ENCODE results near the gene EIF3D.

The EIF3D gene

DNA sequence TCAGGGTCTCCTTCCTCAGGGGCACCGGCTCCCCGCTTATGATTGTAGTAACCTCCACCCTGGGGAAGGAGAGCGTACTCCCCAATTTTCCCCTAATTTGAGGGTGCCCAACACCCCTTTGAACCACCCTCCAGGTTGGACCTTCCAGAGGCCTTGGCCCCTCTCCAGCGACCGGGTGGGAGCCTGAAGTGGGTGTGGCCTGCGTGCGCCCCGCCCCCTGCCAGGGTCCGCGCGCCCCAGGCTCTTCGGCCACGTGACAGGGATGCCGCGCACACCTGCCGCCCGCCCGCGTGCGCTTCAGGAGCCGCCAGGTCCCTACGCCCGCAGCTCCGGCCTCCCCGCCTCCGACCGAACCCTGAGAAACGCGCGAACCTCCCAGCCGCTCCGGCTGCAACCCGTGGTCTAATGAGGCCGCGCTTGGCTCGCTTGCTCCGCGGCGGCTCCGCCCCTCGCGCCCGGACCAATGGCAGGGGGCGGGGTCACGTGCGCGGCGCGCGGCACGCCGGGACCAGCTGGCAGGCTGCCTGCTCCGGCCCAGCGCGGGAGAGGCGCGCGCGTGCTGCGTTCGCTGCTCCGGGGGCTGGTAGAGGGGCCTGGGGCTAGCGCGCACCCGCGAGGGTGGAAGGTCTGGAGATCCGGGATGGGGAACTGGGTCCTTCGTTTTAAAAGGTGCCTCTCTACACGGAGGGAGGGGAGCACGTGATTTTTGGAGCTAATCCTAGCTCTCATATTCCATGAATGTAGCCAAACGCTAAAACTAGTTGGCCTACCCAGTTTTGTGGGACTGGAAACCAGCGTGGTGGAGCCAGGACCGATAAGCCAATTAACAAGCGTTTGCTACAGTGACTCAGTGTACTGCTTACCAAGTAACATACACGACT, 22.1 kb downstream of the EIF3D start, which contains the start of gene FOXRED2:
FOXRED2 (minus strand) TSS at position 404 of the 881 bp plus-strand sequence. CDS start 618 bp downstream, outside the sequence.
- DNase-seq: peak; percentile 92

DNA sequence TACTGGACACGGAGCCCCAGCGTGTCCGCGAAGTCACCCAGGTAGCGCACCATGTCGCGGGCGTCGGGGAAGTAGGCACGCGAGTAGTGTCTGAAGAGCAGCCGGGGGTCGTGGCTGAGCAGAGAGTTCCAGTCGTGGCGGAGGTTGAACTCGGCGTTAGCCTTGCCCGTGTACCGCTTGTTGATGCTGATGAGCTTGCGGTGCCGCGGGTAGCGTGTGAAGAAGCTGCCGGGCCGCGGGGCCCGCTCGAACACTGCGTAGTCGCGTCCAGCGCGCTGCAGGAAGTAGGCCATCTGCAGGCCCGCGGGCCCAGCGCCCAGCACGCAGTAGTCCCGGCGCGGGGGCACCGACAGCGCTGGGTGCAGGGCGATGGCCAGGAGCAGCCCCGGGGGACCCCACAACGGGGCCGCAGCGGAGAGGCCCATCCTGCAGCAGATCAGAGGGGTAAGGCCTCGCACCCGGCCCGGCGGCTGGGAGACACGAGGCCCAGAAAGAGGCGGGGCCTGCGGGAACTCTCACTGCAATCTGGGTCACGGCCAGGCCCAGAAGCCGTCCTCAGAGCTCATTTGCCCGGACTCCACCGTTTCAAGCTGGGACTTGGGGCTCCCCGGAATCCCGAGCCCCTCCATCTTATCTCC, 22.8 kb downstream of the EIF3D start:
- no peak for DNase-seq

DNA sequence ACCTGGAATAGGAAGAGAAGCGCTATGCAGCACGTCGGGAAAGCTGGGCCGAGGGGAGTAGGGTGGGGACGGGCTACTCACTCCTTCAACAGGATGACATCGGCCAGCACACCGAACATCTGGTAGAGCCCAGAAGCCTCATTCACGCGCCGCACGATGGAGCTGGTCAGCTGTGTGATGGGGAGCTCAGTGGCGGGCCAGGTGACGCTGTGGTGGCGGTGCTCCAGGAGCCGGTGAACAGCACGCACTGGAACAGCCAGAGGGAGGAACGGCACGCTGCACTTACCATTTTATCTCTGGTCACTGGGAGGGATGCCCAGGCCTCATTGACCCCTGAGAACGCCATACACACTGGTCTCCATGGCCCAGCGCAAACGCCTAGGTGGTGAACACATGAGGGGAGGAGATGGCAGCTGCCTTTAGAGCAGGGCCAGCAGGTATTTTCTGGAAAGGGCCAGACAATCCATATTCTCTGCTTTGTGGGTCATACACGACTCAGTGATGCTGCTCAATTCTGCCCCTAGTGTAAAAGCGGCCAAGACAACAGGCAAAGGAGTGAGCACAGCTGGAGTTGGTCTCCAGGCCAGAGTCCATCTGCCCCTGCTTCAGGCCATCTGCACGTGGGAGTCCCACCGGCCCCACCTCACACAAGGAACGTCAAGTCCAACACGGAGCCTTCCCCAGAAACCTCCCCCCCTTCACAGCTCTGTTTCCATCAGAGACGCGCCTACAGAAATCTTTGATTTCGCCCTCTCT, 30.9 kb downstream of the EIF3D start:
- no peak for DNase-seq

DNA sequence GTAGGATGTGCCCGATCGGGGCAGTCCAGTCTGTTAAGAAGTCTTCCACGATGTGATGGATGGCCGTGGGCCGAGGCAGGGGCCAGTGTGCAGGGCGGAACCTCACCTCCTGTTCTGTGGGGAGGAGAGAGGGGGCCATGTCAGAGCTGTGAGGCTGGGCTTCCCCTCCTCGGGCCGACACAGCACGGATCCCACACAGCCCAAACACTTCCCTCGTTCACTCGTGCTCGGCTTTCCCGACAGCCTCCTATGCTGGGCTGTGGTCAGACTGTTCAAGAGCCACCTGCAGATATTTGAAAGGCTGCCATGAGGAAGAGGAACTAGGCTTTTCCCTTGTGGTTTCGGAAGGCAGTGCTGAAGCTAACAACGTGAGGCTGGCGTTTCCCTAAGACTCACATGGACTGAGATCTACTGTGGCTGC, 35.3 kb downstream of the EIF3D start:
- DNase-seq: no peak

DNA sequence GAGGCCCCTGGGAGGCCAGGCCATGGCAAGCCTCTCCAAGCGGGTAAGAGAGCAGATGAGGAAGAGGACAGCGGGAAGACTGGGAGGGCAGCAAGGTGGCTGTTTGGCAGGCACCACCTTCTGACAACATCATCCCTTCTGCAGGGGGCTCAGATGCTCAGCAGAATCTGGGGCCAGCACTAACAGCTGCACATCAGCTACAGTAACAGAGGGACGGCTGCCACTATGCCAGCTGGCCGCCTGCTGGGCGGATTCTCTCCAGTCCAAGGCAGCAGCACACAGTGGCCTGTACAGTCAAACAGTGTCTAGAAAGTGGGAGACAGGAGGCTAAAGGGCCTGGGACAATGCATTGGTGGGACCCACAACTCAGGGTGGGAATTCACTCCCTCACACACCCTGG, 36.9 kb downstream of the EIF3D start:
- no peak for DNase-seq

DNA sequence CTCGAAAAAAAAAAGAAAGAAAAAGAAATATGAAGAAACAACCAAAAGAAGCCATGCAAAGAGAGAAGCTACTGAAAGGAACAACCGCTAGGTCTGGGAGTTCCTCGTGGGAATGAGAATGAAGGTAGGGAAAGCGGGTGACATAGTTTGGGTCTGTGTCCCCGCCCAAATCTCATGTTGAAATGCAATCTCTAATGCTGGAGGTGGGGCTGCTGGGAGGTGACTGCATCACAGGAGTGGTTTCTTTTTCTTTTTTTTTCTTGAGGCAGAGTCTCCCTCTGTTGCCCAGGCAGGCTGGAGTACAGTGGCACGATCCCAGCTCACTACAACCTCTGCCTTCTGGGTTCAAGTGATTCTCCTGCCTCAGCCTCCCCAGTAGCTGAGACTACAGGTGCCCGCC, 37.8 kb downstream of the EIF3D start:
- no peak for DNase-seq

DNA sequence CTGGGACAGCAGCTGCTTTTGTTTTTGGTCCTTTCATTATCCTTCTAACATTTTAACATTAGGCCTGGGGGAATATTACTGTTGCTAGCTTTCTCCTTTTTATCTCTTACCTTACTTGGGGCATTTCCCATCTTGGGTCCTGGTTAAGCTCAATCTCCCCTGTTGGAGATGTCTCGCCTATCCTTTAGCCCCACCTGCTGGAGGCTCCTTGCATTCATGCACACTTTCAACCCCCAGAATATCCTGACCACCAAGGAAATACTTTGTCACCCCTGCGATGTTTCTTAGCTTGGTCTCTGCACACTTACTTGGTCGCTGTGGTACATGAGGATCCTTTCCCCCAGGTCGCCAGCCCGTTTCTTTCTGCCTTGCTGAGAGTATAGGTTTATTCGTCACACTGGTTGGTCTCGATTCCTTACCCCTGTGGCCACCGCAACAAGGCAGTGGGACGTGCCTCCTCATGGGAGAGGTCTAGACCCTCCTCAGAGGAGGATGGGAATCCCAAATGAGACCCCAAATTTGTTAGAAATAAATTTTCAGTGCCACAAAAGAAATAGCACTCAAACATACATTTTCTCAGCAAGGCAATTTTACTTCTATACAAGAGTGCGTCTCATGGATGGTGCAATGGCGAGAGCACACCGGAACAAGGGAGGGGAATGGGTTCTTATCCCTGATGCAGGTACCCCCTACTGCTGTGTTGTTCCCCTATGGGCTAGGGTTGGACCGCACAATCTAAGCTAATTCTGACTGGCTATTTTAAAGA, 42.2 kb downstream of the EIF3D start:
- peak; percentile 78 for DNase-seq

DNA sequence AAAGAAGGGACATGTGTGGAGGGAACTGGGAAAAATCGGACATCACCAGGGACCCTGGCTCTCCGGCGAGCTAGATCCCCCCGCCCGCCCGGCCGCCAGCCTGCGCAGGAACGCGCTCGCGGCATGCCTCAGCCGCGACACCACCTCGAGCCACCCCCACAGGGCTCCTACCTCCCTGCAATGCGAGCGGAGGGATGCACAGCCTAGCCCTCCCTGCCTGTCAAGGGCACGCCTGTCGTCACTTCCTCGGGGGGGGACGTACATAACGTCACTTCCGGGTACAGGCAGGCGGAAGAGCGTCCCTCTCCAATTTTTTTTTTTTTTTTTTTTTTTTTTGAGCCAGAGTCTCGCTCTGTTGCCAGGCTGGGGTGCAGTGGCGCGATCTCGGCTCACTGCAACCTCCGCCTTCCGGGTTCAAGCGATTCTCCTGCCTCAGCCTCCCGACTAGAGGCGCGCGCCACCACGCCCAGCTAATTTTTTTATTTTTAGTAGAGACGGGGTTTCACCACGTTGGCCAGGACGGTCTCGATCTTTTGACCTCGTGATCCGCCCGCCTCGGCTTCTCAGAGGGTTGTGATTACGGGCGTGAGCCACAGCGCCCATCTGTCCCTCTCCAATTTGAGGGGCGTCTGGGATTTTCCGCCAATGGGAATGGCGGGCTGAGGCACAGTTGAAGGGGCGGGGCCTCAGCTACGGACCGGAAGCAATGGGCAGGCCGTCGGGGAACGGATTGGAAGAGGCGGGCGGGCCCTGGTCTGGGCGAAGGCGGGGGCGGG, 47.4 kb downstream of the EIF3D start, which contains the start of gene TXN2:
TXN2 (minus strand) TSS at position 248 of the 776 bp plus-strand sequence. CDS start 803 bp downstream, outside the sequence.
- DNase-seq: peak; percentile 97

DNA sequence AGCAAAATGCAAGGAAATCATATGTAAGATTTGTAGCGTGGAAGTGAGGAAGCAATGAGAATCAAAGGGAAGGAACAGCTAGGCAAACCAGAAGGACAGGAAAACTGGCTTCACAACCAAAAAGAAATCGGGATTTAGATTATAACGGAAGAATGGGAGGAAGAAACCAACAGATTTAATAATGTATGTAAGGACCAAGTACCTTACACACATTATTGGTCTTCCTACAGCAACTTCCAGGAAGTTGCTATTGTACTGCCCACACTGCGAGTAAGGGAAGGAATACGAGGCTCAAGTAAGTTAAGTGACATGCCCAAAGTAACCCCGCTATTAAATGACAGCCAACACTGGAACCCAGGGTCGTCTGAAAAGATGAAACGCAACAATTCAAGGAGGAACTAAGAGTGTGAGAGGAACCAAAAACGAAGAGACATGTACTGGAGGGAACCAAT, 48.0 kb downstream of the EIF3D start:
- DNase-seq: no peak

DNA sequence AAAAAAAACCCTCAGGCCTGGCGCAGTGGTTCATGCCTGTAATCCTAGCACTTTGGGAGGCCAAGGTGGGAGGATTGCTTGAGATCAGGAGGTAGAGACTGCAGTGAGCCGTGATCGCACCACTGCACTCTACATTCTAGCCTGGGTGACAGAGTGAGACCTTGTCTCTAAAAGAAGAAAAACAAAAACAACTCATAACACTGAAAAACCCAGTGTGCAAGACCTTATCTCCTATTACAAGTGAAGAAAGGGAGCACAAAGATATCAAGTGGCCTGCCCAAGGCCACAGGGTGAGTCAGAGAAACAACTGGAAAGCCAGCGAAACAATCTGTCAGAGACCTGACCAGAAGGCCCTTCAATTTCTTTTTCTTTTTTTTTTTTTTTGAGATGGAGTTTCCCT, 50.0 kb downstream of the EIF3D start:
- no peak for DNase-seq

DNA sequence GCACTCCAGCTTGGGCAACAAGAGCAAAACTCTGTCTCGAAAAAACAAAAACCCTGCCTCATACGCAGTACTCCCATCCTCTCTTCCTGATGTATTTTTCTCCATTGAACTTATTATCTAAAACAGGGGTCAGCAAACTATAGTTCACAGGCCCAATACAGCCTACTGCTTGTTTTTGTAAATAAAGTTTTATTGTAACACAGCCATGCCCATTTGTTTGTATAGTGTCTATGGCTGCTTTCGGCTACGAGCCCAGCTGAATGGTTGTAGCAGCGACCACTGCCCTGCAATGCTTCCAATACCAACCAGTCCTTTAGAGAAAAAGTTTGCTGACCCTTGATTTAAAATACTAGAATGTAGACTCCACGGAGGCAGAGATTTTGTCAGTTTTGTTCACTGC, 53.6 kb downstream of the EIF3D start:
- no peak for DNase-seq

DNA sequence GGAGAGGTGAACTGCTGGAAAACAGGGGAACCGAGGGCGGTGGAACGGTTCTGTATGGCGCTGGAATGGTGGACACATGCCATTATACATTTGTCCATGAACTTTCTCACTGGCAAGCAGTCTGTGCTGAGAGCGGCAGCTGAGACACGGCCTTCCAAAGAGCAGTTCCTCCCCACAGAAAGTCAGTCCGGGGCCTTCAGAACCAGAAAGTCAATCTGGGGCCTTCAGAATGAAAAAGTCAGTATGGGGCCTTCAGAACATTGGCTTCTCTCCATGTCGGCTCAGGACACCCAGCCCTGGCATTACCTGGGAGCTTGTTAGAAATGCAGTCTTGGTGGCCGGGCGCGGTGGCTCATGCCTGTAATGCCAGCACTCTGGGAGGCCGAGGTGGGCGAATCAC, 56.3 kb downstream of the EIF3D start:
- no peak for DNase-seq

DNA sequence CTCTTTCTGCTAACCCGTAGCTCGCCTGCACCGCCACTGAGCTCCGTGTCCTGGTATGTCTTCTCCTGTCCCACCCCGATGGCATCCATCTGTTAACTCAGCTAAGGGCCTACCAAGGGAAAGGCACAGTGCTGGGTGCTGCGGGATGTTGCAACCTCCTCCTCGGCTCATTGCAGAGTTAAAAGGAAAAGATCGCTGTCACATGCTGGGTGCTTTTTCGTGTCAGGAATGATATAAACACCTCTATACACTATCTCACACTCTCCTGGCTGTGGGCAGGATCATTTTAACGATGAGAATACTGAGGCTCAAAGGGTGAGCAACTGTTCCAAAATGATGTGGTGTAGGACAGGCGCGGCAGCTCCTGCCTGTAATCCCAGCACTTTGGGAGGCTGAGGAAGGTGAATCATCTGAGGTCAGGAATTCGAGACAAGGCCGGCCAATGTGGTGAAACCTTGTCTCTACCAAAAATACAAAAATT, 57.6 kb downstream of the EIF3D start:
- no peak for DNase-seq

DNA sequence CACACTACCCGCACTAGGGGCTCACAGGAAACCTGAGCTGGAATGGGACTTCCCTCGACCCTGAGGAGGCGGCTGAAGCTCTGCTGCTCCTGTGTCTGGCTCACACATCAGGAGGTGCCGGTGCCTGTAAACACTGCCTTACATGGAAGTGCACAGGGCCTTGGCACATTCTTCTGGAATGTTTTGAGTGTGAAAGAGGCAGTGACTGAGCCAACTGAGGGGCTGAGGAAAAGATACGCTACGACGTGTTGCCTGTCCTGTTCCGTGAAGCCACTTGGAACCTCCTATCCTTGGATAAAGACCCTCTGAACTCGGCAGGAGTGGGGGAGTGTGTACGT, 58.0 kb downstream of the EIF3D start:
- DNase-seq: no peak

DNA sequence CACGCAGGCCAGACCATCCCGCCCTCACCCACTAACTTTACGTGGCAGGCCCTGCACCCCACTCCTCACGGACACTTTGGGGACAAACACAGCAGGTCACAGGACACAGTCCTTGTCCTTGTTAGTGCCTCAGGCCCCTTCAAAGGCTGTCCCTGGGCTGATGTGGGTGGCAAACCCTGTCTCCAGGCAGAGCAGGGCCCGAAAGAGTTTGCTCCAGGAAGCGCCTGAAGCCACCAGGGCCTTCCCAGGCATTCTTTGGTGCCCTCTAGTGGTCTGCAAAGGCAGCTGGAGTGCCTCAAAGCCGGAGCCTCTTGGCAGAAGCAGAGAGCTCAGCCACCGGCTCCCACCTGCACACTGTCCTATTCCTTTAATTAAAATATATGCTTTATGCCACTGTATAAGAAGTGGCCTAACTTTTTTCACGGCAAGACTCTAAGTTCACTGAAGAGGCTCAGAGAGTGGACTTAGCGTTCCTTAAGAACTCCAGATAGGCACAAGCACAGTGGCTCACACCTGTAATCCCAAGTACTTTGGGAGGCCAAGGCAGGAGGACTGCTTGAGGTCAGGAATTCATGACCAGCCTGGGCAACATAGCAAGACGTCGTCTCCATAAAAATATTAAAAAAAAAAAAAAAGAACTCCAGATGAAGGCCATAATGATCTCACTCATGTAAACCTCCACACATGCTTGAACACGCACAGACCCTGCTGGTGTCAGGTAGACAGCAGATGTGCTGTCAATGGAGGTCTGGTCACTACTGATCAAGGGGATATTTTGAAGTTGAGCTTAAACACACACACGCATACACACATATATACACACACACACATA, 58.6 kb downstream of the EIF3D start:
- DNase-seq: peak; percentile 86

DNA sequence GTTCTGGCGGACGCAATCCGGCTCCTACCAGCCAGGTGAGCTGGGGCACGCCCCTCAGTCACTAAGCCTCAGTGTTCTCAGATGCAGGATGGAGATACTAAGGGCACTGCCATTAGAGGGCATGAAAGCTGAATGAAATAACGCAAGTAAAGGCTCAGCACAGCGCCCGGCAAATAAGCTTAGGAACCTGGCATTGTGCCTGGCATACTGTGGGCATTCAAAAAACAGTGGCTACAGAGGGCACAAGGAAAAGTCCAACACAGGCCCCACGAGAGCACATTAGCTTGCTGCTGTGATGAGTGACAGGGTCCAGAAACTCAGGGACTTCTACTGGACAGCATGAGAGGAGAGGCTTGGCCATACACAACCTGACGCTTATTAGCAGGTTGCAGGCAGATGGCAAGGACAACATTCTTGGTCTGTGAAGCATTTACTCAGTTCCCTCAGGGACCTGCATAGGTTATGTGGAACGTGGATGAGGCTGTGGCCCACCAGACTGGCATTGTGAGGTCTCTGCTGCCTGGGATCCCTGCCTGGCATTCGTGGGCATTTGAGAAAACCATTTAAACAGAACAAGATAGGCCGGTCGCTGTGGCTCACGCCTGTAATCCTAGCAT, 59.8 kb downstream of the EIF3D start:
- DNase-seq: no peak

DNA sequence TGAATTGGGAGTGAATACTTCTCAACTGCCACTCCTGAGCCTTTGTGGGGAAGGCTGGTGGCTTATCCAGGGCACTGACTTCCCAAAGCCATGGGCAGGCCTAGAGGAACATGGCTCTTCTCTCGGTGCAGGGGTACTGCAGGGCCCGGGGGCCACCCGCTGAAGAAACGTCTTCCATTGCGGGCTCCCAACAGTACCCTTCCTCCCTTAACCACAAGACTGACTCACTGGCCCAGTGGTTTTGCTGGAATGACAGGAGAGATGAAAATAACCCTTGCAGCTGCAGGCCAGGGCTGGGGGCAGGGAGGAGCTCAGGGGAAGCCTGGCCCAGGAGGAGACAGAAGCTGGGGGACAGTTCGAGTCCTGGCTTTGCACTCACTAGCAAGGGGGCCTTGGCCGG, 61.0 kb downstream of the EIF3D start:
- DNase-seq: peak; percentile 39

DNA sequence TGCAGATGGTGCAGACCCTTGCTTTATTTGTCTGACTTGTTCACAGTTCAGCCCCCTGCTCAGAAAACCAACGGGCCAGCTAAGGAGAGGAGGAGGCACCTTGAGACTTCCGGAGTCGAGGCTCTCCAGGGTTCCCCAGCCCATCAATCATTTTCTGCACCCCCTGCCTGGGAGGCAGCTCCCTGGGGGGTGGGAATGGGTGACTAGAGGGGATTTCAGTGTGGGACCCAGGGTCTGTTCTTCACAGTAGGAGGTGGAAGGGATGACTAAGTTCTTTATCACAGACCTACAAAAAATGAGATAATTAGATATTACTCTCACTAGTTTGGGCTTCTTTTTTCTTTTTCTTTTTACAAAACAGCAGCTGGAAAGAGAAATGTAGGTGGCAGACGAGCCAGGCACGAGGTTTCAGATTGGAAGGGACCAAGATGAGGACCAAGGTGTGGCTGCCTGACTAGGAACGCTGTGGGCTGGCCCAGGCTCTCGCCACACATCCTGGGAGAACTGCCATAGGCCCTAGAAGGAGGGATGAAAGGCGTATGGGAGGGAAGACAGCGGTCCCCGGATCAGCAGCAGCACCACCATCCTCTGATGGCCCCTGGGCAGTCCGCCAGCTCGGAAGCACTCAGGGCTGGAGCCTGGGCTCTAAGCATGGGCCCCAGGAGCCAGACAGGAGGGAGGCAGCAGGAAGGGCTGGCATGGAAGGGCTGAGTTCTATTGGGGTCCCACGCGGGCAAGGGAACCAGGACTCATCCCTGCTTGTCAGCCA, 61.7 kb downstream of the EIF3D start:
- DNase-seq: no peak

DNA sequence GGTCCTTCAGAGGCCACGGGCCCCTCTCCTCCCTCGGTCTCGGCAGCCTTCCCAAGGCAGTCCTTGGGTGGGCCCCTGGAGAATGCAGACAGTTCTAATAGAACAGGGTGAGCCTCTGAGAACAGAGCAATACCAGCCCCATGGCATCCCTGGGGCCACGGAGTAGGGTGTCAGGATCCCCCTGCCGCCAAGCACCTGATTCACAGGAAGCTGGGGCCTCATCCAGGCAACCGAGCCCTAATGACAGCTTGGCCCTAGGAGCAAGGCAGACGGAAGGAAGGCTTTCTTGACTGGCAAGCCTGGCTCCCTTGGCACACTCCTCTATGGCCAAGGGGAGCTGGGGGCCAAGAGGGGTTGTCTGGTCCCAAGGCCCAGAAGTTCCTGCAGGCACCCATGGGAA, 62.7 kb downstream of the EIF3D start:
- DNase-seq: no peak

Data from activated CD4-positive, alpha-beta T cell treated with anti-CD3 and anti-CD28 coated beads for 48 hours (primary cell).